GM23338 (cell line): Measurements from ENCODE around the gene CSTPP1.

ENCODE experiments used
- CREB1 ChIP-seq: fragments of 250-450 bp; sonication (Bioruptor Pico); IDR thresholded peaks from 2 replicates; pipeline ENCODE4 v1.5.0; 2020; ENCODE audit warnings: low read depth, mild to moderate bottlenecking, moderate library complexity
- CTCF ChIP-seq, 2 experiments: fragments of 200-600 bp in 1 of 2; sonication (generic) in 1 of 2; conservative IDR thresholded peaks; 2 replicates each; pipeline versions ENCODE4 v1.5.1 to v1.6.1; 2016 to 2017; ENCODE audit warnings: antibody characterized with exemption in 2 of 2, low read depth in 2 of 2, mild to moderate bottlenecking in 2 of 2, moderate library complexity in 1 of 2
- ETS1 ChIP-seq: IDR thresholded peaks from 2 replicates; pipeline ENCODE4 v1.6.1; 2016; ENCODE audit warnings: antibody characterized with exemption
- EZH2 ChIP-seq: fragments of 200-600 bp; sonication (generic); IDR thresholded peaks from one replicate; pipeline ENCODE4 v1.8.0; 2017; ENCODE audit warnings: antibody characterized with exemption, mild to moderate bottlenecking, low read depth; ENCODE audit not compliant: unreplicated experiment
- EZH2phosphoT487 ChIP-seq: fragments of 200-600 bp; sonication (generic); IDR thresholded peaks from one replicate; pipeline ENCODE4 v1.8.1; 2018; ENCODE audit warnings: antibody characterized with exemption; ENCODE audit not compliant: unreplicated experiment
- JUNB ChIP-seq: IDR thresholded peaks from one replicate; pipeline ENCODE4 v1.6.1; 2016; ENCODE audit warnings: antibody characterized with exemption; ENCODE audit not compliant: unreplicated experiment
- NANOG ChIP-seq: IDR thresholded peaks from 2 replicates; pipeline ENCODE4 v1.6.1; 2016; ENCODE audit warnings: antibody characterized with exemption, borderline replicate concordance
- POLR2AphosphoS5 ChIP-seq: IDR thresholded peaks from 2 replicates; pipeline ENCODE4 v1.6.1; 2016; ENCODE audit warnings: antibody characterized with exemption, low read depth
- REST ChIP-seq: IDR thresholded peaks from one replicate; pipeline ENCODE4 v1.6.1; 2018; ENCODE audit warnings: antibody characterized with exemption; ENCODE audit not compliant: unreplicated experiment
- ZNF114 ChIP-seq: fragments of 250-450 bp; sonication (Bioruptor Pico); IDR thresholded peaks from 2 replicates; pipeline ENCODE4 v1.5.0; 2020; ENCODE audit warnings: mild to moderate bottlenecking, moderate library complexity
- TF ChIP-seq, protein P1 (sequence below): fragments of 250-450 bp; sonication (Bioruptor Pico); IDR thresholded peaks from 2 replicates; pipeline ENCODE4 v1.5.0; 2020; ENCODE audit warnings: mild to moderate bottlenecking, moderate library complexity

GRCh38 chr11:47139878-47140277 is 203.3 kb downstream of the CSTPP1 start:
- TF ChIP-seq CTCF (conservative IDR thresholded peaks at IDR 0.05; ENCODE audit: low read depth in 2 of 2) (no peak), EZH2 (no peak), POLR2AphosphoS5 (no peak), JUNB (no peak), EZH2phosphoT487 (no peak), CREB1 (no peak), REST (no peak), ETS1 (no peak), ZNF114 (CRISPR knock-in tag) (no peak), NANOG (no peak)
- TF ChIP-seq, protein P1, sequence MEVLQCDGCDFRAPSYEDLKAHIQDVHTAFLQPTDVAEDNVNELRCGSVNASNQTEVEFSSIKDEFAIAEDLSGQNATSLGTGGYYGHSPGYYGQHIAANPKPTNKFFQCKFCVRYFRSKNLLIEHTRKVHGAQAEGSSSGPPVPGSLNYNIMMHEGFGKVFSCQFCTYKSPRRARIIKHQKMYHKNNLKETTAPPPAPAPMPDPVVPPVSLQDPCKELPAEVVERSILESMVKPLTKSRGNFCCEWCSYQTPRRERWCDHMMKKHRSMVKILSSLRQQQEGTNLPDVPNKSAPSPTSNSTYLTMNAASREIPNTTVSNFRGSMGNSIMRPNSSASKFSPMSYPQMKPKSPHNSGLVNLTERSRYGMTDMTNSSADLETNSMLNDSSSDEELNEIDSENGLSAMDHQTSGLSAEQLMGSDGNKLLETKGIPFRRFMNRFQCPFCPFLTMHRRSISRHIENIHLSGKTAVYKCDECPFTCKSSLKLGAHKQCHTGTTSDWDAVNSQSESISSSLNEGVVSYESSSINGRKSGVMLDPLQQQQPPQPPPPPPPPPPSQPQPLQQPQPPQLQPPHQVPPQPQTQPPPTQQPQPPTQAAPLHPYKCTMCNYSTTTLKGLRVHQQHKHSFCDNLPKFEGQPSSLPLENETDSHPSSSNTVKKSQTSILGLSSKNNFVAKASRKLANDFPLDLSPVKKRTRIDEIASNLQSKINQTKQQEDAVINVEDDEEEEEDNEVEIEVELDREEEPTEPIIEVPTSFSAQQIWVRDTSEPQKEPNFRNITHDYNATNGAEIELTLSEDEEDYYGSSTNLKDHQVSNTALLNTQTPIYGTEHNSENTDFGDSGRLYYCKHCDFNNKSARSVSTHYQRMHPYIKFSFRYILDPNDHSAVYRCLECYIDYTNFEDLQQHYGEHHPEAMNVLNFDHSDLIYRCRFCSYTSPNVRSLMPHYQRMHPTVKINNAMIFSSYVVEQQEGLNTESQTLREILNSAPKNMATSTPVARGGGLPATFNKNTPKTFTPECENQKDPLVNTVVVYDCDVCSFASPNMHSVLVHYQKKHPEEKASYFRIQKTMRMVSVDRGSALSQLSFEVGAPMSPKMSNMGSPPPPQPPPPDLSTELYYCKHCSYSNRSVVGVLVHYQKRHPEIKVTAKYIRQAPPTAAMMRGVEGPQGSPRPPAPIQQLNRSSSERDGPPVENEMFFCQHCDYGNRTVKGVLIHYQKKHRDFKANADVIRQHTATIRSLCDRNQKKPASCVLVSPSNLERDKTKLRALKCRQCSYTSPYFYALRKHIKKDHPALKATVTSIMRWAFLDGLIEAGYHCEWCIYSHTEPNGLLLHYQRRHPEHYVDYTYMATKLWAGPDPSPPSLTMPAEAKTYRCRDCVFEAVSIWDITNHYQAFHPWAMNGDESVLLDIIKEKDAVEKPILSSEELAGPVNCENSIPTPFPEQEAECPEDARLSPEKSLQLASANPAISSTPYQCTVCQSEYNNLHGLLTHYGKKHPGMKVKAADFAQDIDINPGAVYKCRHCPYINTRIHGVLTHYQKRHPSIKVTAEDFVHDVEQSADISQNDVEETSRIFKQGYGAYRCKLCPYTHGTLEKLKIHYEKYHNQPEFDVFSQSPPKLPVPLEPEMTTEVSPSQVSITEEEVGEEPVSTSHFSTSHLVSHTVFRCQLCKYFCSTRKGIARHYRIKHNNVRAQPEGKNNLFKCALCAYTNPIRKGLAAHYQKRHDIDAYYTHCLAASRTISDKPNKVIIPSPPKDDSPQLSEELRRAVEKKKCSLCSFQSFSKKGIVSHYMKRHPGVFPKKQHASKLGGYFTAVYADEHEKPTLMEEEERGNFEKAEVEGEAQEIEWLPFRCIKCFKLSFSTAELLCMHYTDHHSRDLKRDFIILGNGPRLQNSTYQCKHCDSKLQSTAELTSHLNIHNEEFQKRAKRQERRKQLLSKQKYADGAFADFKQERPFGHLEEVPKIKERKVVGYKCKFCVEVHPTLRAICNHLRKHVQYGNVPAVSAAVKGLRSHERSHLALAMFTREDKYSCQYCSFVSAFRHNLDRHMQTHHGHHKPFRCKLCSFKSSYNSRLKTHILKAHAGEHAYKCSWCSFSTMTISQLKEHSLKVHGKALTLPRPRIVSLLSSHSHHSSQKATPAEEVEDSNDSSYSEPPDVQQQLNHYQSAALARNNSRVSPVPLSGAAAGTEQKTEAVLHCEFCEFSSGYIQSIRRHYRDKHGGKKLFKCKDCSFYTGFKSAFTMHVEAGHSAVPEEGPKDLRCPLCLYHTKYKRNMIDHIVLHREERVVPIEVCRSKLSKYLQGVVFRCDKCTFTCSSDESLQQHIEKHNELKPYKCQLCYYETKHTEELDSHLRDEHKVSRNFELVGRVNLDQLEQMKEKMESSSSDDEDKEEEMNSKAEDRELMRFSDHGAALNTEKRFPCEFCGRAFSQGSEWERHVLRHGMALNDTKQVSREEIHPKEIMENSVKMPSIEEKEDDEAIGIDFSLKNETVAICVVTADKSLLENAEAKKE (CRISPR knock-in tag): no peak
